GM18909 (cell line): Measurements from ENCODE around the gene GABARAP.
"Not testable (repeated sequence)": the region's sequence is repeated elsewhere in the genome, so short reads cannot be mapped to it uniquely, and the experiment has no call there.

Source experiments
- ATAC-seq: cut with Tn5 transposase; IDR thresholded peaks from one replicate; pipeline ENCODE4 v1.9.1; 2021; ENCODE audit warnings: mild to moderate bottlenecking; ENCODE audit not compliant: unreplicated experiment, poor library complexity

GABARAP gene

GRCh38 chr17:7261379-7262191 lies 19.3 kb upstream of the GABARAP start:
- no peak for ATAC-seq

DNA sequence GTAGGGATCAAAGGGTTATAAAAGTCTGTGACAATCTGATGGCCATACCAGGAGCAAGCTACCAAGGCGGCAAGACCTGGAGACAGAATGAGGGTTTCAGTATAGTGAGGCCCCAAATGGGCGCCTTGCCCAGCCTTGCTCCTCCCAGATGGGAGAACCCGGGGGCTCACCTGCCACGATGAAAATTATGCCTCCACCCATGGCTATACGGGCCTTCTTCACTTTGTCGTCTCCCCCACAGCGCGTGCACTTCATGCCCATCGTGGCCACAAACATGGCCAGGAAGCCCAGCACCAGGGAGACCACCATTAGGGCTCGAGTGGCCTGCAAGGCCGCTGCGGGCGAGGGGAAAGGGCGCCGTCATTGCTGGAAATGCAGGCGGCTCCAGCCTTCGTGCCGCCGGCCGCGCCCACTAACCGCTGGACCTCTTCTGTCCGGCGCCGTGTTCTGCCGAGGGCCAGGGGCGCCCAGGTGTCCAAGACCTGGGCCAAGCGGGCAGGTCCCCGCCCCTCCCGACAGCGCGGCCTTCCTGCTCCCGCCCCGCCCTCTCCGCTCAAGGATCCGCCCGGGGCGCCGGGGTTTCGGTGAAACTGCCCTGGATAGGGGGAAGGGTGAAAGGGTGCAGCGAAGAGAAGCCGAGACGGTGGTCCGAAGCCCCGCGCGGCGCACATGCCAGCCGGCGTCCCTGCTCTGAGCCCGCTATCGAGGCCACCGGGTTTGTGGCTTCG lies 18.6 kb upstream of the GABARAP start:
- no peak for ATAC-seq

DNA sequence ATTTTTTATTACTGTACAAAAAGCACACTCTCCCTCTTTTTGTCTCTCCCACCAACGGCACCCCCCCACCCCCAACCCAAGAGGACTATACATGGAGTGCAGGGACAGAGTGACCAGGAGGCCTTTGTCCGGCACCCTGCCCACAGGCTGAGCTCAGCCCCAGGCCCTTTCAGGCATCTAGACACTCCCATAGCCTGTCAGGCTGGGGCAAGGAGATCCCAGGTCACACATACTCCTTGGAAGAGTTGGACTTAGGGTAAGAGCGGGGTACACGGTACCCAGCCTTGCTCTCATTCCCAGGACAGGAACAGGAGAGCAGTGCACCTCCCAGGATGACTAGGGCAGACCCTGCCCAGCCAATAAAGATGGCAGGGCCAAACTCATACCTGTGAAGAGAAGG lies 17.9 kb upstream of the GABARAP start:
- no peak for ATAC-seq

GRCh38 chr17:7259555-7259889 lies 17.3 kb upstream of the GABARAP start:
- no peak for ATAC-seq

DNA sequence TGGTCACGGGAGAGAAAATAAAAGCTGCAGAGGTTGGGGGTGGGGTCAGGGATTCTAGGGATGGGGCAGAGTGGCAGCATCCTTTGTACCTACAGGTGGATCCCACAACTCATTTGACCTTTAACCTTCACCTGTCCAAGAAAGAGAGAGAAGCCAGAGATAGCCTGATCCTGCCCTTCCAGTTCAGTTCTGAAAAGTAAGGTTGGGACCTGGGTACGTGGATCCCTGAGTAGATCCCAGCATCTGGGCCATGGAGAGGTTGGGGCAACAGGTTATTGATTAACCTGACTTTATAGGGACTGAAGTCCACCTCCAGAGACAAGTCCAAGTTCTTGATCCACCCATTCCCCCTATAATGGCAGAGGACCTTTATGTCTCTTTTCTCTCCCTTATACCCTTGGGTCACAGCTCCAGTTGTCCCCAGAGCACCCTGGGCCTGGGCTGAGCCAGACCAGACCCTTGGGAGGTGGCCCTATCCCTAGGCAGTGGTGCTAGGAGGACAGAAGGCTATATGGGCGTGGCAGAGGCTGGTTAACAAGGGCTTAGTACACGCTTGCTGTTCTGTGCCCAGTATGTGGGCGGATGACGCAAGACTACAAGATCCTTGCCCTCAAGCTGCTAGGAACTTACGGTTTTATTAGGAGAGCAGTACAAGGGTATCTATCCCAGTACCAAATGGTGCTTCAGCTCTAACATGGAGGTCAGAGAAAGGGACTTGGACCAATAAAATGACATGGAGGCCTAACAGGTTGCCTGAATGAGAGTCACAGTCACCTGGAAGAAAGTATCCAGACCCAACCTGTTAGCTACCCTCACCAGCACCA lies 16.7 kb upstream of the GABARAP start:
- ATAC-seq = no peak

DNA sequence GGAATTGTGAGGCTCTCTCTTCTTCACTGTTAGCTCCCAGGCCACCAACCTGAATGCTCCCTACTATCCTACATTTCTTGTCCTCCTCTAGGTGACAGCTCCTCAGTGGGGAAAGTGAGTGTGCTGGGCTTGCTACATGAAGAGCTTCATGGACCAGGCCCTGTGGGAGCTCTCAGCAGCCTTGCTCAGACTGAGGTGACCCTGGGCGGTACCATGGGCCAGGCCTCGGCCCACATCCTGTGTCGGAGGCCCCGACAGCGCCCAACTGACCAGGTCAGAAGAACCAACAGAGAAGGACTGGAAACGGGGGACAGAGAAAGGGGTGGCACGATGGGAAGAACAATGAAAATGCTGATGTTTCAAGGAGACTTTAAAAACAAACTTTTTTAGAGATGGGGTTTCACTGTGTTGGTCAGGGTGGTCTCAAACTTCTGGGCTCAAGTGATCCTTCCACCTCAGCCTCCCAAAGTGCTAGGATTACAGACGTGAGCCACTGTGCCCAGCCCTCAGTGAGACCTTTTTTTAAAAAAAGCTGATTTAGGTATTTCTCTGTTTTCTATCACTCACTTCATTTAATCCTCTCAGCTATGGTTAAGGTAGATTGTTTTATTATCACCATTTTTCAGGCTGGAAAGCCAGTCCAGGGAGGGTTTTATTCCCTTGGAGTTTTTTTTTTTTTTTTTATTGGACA lies 14.7 kb upstream of the GABARAP start:
- no peak for ATAC-seq

DNA sequence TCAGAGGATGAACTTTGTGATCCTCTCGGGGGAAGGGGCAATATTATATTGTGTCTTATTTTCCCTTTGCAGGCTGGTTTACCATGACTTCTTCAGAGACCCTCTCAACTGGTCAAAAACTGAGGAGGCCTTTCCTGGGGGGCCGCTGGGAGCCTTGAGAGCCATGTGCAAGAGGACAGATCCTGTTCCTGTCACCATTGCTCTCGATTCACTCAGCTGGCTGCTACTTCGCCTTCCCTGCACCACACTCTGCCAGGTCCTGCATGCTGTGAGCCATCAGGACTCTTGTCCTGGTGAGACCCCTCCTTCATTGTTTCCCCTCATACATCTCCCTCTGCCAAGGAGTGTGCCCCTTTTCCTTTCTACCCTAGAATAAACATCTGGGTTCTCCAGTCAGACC lies 12.3 kb upstream of the GABARAP start:
- ATAC-seq = no peak

DNA sequence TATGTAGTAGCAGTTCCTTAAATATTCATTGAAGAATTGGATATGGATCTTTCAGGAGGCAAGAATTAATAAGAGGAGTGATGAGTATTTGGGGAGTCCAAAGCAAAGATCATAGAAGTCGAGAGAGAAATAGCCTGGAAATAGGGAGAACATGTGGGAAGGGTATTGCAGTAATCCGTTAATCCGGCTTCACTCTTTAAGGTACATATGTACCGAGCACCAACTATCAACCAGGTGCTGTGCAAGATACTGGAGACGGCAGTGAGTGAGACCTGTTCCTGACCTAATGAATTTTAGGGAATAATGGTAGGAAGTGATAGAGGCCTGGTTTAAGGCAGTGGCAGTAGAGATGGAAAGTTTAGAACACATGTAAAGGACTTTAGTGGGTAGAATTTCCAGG lies 10.8 kb upstream of the GABARAP start:
- ATAC-seq = no peak

- ATAC-seq = peak; percentile 63
Observed at GRCh38 chr17:7252176-7253043, 10.2 kb upstream of the GABARAP start, which contains the start of gene ELP5. Gene ELP5, plus strand, starts transcription at chr17:7252215. Its CDS starts 336 bp downstream, at chr17:7252551.

GRCh38 chr17:7251661-7252175 lies 9.5 kb upstream of the GABARAP start, which contains the start of gene CTDNEP1:
Gene CTDNEP1, minus strand, starts transcription at chr17:7251734. Its CDS starts 438 bp downstream, at chr17:7251296.
- ATAC-seq = peak; percentile 79

- no peak for ATAC-seq
Observed at GRCh38 chr17:7250695-7251627, 8.7 kb upstream of the GABARAP start.

- ATAC-seq = no peak
Observed at GRCh38 chr17:7249830-7250229, 7.6 kb upstream of the GABARAP start.

DNA sequence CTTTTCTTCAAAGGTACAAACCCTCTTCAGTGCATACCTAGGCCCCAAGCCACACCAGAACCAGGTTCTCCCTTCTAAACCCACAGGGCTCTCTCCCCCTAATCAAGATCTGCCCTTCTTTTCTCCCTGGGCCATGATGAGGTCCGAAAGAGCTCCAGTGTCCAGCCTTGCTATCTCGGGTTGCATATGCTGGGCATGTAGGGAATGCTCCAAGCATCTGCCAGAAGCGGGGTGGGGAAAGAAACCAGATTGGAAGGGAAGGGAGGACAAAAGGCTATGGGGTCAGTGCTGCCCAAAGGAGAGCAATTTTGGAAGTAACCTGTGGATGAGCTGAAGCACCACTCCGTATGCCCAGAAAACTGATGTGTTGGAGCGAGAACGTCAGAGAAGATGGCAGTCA lies 7.0 kb upstream of the GABARAP start:
- no peak for ATAC-seq

DNA sequence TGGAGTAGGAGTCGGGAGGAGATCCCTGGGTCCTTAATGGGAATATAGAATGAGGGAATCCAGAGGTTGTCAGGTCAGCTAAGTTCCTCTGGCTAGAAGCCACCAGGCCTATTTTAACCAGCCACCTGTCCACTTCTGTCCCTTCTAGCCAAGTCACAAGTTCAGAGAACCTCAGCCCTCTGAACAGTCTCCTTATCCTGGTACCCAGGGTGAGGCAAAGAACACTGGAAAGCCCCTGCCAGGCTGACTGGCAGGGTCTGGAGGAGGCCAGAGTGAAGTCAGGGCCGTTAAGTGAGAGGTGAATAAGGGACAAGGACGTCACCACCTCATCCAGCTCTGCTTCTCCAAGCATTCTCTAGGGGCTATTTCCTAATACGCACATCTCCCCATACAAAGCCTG lies 6.5 kb upstream of the GABARAP start:
- no peak for ATAC-seq

GRCh38 chr17:7246779-7247178 lies 4.5 kb upstream of the GABARAP start:
- no peak for ATAC-seq

DNA sequence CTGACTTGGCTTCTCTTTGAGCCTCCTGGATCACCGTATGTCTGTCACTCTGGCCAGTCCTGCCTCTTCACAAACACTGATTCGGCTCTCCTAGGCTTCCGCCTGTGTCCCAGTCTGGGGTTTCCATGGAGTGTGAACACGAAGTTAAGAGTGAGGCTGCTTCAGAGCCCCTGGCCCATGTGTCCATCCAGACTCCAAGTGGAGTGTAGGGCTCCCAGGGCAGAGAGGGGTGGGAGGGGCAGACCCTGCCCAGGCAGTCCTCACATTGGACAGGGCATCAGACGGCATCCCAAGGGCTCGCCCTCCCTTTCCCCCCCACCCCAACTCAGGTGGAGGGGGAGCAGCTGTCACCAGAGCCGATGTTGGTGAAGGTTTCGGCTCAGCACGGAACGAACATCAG lies 1.6 kb upstream of the GABARAP start:
- ATAC-seq = not testable (repeated sequence)

GRCh38 chr17:7243453-7243729 lies 1.1 kb upstream of the GABARAP start:
- ATAC-seq = no peak

DNA sequence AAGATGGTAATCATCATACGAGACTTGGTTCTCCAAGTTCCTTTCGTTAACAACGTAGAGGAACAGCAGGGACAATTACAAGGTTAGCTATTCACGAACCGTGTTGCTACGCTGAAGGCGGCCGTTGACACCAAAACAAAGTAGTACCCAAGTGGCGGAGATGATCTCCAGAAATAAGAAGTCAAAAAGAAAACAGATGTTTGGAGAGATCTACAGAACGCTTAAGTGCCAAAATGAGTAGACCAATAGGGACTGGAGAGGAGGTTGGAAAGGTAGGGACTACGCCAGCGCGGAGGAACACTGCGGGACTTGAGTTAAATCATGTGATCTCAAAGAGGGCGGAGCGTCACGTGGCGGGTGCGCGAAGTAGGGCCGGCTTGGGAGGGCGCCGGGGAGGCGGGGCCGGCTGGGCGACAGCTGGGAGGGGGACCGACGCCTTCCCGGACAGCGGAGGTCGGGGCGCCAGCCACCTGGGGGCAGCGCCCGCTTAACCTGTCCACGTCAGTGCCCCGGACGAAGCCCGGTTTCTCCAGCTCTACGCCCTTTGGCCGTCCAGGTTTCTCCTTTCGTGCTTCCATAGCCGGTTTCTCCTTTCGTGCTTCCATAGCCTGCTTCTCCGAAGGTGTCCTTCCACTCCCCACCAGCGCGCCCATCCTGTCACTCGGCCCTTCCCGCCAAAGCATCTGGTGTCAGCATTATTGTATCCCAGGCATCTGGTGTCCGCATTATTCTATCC lies 636 bp upstream of the GABARAP start:
- peak; percentile 50 for ATAC-seq
